Spleen (tissue), 11 donors: Measurements from ENCODE around the gene DPF3. TPM values are rescaled to one million over a fixed set of nuclear protein-coding genes. Genes with fewer than 3 reads are reported as not detected.

ENCODE experiments used
- DNase-seq: peaks from one replicate; pipeline ENCODE4 v3.0.0-alpha.2; 2020
- H3K27ac ChIP-seq, 8 donors: fragments of 200-600 bp; sonication (generic) in 7 of 8; 1 replicate in 4 of 8; 2 replicates in 4 of 8; pipeline versions ENCODE4 v1.5.0 to v1.8.0; 2016 to 2021; ENCODE audit warnings: inconsistent platforms in 4 of 8, mild to moderate bottlenecking in 4 of 8, moderate library complexity in 1 of 8
- H3K27me3 ChIP-seq, 7 donors: fragments of 200-600 bp; sonication (generic) in 6 of 7; replicated peaks in 1 of 7; 1 replicate in 4 of 7; 2 replicates in 3 of 7; pipeline versions ENCODE4 v1.5.0 to v1.8.0; 2016 to 2021; ENCODE audit warnings: inconsistent platforms in 3 of 7, mild to moderate bottlenecking in 1 of 7
- H3K36me3 ChIP-seq, 6 donors: fragments of 200-600 bp; sonication (generic) in 5 of 6; 1 replicate in 4 of 6; 2 replicates in 2 of 6; pipeline versions ENCODE4 v1.5.0 to v1.8.0; 2016 to 2021; ENCODE audit warnings: inconsistent platforms in 2 of 6
- H3K4me1 ChIP-seq, 6 donors: fragments of 200-600 bp; sonication (generic) in 5 of 6; 1 replicate in 3 of 6; 2 replicates in 3 of 6; pipeline versions ENCODE4 v1.5.0 to v1.8.0; 2016 to 2021; ENCODE audit warnings: inconsistent platforms in 3 of 6
- H3K4me3 ChIP-seq, 8 donors: fragments of 200-600 bp; sonication (generic) in 7 of 8; 1 replicate in 4 of 8; 2 replicates in 4 of 8; pipeline versions ENCODE4 v1.5.0 to v1.8.0; 2016 to 2021; ENCODE audit warnings: inconsistent platforms in 4 of 8, mild to moderate bottlenecking in 4 of 8, moderate library complexity in 2 of 8
- H3K9me3 ChIP-seq, 8 donors: fragments of 200-600 bp; sonication (generic) in 7 of 8; 1 replicate in 4 of 8; 2 replicates in 4 of 8; pipeline versions ENCODE4 v1.5.0 to v1.8.0; 2016 to 2021; ENCODE audit warnings: inconsistent platforms in 4 of 8
- POLR2A ChIP-seq, 3 donors: fragments of 450-650 bp; IDR thresholded peaks; one replicate each; pipeline ENCODE4 v1.5.1; 2017; ENCODE audit warnings: antibody characterized with exemption in 3 of 3, mild to moderate bottlenecking in 1 of 3
- POLR2AphosphoS5 ChIP-seq, 3 donors: sonication (generic); formaldehyde crosslinking; IDR thresholded peaks; one replicate each; pipeline ENCODE4 v1.5.1; 2017; ENCODE audit warnings: antibody characterized with exemption in 3 of 3
- WGBS, 5 donors: extraction: QIAGEN DNeasy Blood & Tissue Kit in 3 of 5; methylation state at CpG; one replicate each; pipeline versions ENCODE4 v1.1.5 to v1.1.7; 2013 to 2018; 5-methylcytosine and 5-hydroxymethylcytosine counted together
- intact Hi-C: fragments of 100-400 bp; cut with DNase I; formaldehyde crosslinking; loops from one replicate; pipeline ENCODE4 v1.15.0; 2023; ENCODE audit warnings: low total_unique reads
- polyA plus RNA-seq, 3 donors: library from polyadenylated mRNA; stranded (reverse); fragments of 200-250 nt; gene quantifications; one replicate each; pipeline ENCODE4 v1.2.1, GENCODE V29; 2013
- total RNA-seq, 7 donors: library from RNA; depleted of rRNA in 3 of 7; stranded (reverse); fragments of >200 nt in 3 of 7; fragmentation: NEBNext Ultra II Directional in 4 of 7; extraction: Animal tissue kit (Norgen Biotek cat#: 25700) in 4 of 7; gene quantifications; one replicate each; pipeline versions ENCODE4 v1.1.0 to v1.2.1, GENCODE V29; 2016 to 2021
- TF ChIP-seq, protein P1 (sequence below), 11 experiments: fragments of 200-600 bp in 7 of 11; fragments of 450-650 bp in 4 of 11; sonication (generic) in 4 of 11; IDR thresholded peaks in 8 of 11; conservative IDR thresholded peaks in 3 of 11; 1 replicate in 7 of 11; 2 replicates in 4 of 11; pipeline versions ENCODE4 v1.4.0 to v1.8.0; 2016 to 2021; ENCODE audit warnings: antibody characterized with exemption in 11 of 11, inconsistent platforms in 4 of 11, mild to moderate bottlenecking in 1 of 11
- donor health status: healthy with polysubstance abuse.
- donor health status: DM: no; HTN: no; CAD: no; lungs with moderate emphysema.
- donor health status: DM: no; HTN: no; CAD: no.
- donor health status: Bipolar disorder and iron deficiency.
- donor health status: healthy.
- donor health status: DM: no; HTN: no; CAD: no.
- donor health status: DM: yes; HTN: yes; CAD: no.

DPF3 gene
- total and polyA plus RNA-seq, 10 donors: 0.76 to 8.9 (median 3.0) TPM

DNA sequence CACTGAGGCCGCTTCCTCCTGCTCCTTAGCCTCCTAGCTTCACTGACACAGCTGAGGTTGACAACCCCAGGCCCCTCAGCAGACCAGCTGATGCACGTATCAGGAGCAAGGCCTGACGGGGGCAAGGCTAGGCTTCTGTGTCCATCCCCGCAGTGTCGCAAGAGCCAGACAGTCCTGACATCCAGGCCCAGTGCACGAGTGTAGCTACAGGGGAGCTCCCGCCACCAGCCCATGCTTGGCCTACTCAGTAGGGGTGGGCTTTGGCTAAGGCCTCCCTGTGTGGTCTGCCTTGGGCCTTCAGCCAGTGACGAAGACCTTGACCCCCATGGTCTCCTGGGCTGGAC is 179.1 kb downstream of the DPF3 start:
- TF ChIP-seq, protein P1, sequence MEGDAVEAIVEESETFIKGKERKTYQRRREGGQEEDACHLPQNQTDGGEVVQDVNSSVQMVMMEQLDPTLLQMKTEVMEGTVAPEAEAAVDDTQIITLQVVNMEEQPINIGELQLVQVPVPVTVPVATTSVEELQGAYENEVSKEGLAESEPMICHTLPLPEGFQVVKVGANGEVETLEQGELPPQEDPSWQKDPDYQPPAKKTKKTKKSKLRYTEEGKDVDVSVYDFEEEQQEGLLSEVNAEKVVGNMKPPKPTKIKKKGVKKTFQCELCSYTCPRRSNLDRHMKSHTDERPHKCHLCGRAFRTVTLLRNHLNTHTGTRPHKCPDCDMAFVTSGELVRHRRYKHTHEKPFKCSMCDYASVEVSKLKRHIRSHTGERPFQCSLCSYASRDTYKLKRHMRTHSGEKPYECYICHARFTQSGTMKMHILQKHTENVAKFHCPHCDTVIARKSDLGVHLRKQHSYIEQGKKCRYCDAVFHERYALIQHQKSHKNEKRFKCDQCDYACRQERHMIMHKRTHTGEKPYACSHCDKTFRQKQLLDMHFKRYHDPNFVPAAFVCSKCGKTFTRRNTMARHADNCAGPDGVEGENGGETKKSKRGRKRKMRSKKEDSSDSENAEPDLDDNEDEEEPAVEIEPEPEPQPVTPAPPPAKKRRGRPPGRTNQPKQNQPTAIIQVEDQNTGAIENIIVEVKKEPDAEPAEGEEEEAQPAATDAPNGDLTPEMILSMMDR (IDR thresholded peaks at IDR 0.05 in 8 of 11, conservative IDR thresholded peaks at IDR 0.05 in 3 of 11): no peak
- TF ChIP-seq POLR2A (IDR thresholded peaks at IDR 0.05): no peak
- no peak for TF ChIP-seq POLR2AphosphoS5 (IDR thresholded peaks at IDR 0.05)
- Histone ChIP-seq H3K27me3 (no peaks in the 10 kb centered on the region), H3K9me3 (no peaks in the 10 kb centered on the region), H3K4me3 (no peak overlapping the region), H3K27ac (peak overlapping the region in 1 of 8 donors; percentile 40), H3K36me3 (no peaks in the 10 kb centered on the region), H3K4me1 (peaks cover 0 to 50% (median 32%) of the 10 kb centered on the region in 6 donors)
- intact Hi-C loops: no loop called here
- no peak for DNase-seq
- 72 to 81% (median 78%) methylated on average over 8 of the region's 8 CpGs for WGBS, 5 donors

DNA sequence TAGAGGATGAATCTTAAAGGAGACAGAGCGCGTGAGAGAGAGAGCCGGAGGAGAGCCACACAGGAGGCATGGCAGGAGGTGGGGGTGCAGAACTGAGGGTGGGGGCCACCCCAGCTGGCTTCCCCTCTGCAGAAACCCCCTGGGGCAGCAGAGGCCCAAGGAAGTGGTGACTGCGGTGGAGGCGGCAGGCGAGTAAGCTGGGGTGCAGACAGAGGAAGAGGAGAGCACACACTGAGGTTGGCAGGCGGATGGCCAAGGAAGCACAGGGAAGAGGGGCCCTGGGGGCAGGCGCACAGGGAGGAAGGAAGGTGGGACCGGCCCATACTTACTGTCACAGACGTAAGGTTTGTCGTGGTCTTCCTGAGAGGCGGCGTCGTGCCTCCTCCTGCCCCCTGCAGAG is 179.8 kb downstream of the DPF3 start:
- Histone ChIP-seq H3K36me3 (no peaks in the 10 kb centered on the region), H3K4me1 (peaks cover 0 to 50% (median 32%) of the 10 kb centered on the region in 6 donors), H3K27me3 (no peaks in the 10 kb centered on the region), H3K4me3 (peak overlapping the region in 1 of 8 donors; percentile 42), H3K27ac (no peak overlapping the region), H3K9me3 (no peaks in the 10 kb centered on the region)
- TF ChIP-seq POLR2AphosphoS5 (IDR thresholded peaks at IDR 0.05): peak; percentile 57 to 80 (median 72)
- no peak for TF ChIP-seq POLR2A (IDR thresholded peaks at IDR 0.05)
- TF ChIP-seq, protein P1 (IDR thresholded peaks at IDR 0.05 in 8 of 11, conservative IDR thresholded peaks at IDR 0.05 in 3 of 11): no peak
- intact Hi-C loops: no loop called here
- WGBS, 5 donors: 25 to 39% (median 29%) methylated on average over 12 to 14 of the region's 14 CpGs
- peak; percentile 93 for DNase-seq

DNA sequence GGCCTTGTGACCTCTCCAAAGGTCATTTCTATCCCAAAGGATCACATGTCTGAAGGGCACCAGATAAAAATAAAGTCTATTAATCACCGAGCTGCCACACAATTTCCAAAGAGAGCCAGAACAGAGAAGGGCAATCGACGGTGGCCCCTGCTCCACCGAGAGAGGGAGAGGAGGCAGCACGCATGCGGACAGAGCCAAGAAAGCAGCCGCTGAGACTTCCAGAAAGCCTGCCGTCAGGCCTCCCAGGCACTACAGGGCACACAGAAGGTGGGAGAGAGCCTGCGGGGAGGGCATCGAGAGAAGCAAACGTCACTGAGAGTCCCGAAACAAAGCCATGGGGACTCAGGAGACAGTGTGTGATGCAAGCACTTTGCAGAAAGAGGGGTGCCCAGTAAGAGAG is 182.0 kb downstream of the DPF3 start:
- H3K27me3 ChIP-seq: no peaks in the 10 kb centered on the region
- no peak for DNase-seq
- intact Hi-C loops: no loop called here
- 90 to 93% (median 93%) methylated on average over 12 of the region's 12 CpGs for WGBS, 5 donors
- H3K4me1 ChIP-seq: peaks cover 0 to 42% (median 32%) of the 10 kb centered on the region in 6 donors
- TF ChIP-seq, protein P1 (IDR thresholded peaks at IDR 0.05 in 8 of 11, conservative IDR thresholded peaks at IDR 0.05 in 3 of 11): no peak
- TF ChIP-seq POLR2A (IDR thresholded peaks at IDR 0.05): no peak
- H3K9me3 ChIP-seq: no peaks in the 10 kb centered on the region
- no peak overlapping the region for H3K27ac ChIP-seq
- H3K4me3 ChIP-seq: no peak overlapping the region
- H3K36me3 ChIP-seq: no peaks in the 10 kb centered on the region

DNA sequence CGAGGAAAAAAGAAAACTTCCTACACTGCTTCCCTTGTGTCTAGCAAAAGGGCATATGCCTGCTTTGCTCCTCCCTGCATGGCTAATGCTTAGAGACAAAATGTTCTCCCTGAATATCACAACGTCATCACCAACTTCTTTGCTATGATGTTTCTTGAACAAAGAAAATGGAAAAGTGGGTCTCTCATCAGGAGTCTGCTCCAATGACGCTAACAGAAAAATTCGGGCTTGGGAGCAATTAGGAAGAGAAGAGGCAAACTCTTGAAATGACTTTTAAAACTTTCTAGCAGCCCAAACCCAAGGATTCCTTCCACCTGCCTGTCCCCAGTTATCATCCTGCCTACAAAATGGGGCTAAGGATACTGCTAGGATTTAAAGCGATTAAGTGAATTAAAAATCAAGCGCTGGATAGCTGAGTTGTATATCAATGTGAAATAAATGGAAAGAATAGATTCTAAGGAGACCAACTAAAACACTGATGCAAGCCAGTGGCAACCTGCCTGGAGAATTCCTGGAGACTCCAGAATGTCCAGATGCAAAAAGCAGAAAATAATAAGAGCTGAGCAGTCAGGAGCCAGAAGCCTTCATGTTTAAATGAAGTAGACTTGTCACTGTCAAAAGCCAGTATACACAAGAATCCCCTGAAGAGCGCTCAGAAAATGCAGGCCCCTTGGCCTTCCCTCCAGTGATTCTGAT is 183.8 kb downstream of the DPF3 start:
- 93 to 98% (median 94%) methylated on average over 7 of the region's 7 CpGs for WGBS, 5 donors
- no peak overlapping the region for H3K27ac ChIP-seq
- no peaks in the 10 kb centered on the region for H3K9me3 ChIP-seq
- TF ChIP-seq POLR2A (IDR thresholded peaks at IDR 0.05) (no peak), POLR2AphosphoS5 (IDR thresholded peaks at IDR 0.05) (no peak)
- TF ChIP-seq, protein P1 (IDR thresholded peaks at IDR 0.05 in 8 of 11, conservative IDR thresholded peaks at IDR 0.05 in 3 of 11): no peak
- H3K36me3 ChIP-seq: no peaks in the 10 kb centered on the region
- peaks cover 0 to 24% (median 20%) of the 10 kb centered on the region in 6 donors for H3K4me1 ChIP-seq
- DNase-seq: no peak
- intact Hi-C loops: no loop called here
- H3K4me3 ChIP-seq: no peak overlapping the region
- no peaks in the 10 kb centered on the region for H3K27me3 ChIP-seq
